HG03469 (cell line): ENCODE data around the gene AGAP1.

Experiments used
- ATAC-seq: cut with Tn5 transposase; IDR thresholded peaks from one replicate; pipeline ENCODE4 v1.9.1; 2021; ENCODE audit warnings: mild to moderate bottlenecking, moderate library complexity, moderate number of reproducible peaks; ENCODE audit not compliant: unreplicated experiment

Gene AGAP1

DNA sequence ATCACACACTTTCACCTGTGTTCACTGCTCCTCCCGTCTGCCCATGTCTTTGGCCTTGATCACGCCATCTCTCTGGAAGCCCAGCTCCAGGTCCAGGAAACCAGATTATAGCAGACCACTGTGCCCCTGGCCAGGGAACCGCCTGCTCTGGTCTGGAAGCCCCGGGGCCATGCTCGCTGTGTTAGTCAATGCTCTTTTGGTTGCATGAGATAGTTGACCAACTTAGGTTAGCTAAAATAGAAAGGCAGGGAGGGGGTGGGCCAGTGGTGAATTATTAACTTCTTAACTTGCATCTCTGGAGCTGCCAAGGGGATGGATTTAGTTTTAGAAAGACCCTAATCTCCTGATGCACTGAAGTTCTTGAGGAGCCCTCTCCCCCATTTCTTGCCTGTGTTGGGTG, 232.7 kb downstream of the AGAP1 start:
- ATAC-seq = no peak

DNA sequence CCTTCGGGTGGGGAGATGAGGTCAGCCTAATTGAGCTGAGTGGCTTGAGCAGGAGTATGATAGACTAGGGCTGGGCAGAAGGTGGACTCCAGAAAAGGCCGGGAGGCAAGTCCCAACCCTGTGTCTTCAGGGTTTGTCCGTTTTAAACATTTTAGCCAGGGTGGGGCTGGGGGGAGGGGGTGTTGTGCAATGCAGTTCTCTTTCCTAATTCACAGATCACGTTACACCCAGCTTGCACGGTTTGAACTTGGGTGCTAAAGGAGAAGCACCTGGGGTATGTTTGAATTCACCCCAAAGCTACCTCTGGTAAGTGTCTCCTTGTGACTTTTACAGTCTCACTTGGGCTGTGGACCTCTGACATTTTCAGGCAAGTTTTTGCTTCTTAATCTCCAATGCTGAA, 233.3 kb downstream of the AGAP1 start:
- ATAC-seq = no peak

- no peak for ATAC-seq
Measured at GRCh38 chr2:235727891-235728799, 234.3 kb downstream of the AGAP1 start.

- ATAC-seq = no peak
Measured at GRCh38 chr2:235728800-235729556, 235.1 kb downstream of the AGAP1 start.

GRCh38 chr2:235729557-235729947, 235.7 kb downstream of the AGAP1 start:
- no peak for ATAC-seq

DNA sequence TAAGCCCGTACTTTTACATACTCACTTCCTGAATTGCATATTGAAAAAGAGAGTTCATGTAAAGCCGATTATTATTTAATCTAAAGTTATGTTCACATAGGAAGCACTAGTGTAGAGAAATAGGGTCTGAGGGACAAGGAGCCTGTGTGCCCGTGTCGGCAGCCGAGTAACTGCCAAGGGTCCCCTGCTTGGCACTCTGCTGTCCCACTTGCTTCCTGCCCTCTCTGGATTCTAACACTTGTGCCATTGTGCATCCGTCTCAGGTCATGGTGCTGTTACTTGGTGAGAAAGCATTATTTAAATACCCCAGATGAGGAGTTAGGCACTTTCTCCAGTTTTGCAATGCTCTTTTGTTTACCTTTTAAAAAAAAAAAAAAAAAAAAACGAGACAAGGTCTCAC, 236.3 kb downstream of the AGAP1 start:
- ATAC-seq = no peak

GRCh38 chr2:235733761-235734160, 239.9 kb downstream of the AGAP1 start:
- ATAC-seq = no peak

DNA sequence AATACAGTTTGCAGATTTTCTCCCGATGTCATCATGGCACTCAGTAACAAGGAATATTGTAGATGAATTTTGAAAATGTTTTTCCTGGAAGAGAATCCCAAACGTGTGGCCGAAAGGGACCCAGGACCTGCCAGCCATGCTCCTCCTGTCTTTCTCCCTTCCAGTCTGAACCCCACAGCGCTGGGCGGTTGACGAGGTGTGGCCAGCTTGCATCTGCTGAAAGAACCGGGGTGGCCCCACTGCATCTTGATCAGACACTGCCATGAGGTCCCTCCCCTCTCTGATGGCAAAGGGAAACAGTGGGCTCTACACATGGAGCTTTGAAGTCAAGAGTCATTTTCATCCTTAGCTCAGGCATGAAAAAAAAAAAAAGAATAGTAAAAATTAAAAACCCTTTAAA, 240.3 kb downstream of the AGAP1 start:
- ATAC-seq = no peak

GRCh38 chr2:235734688-235735231, 240.9 kb downstream of the AGAP1 start:
- ATAC-seq = no peak

DNA sequence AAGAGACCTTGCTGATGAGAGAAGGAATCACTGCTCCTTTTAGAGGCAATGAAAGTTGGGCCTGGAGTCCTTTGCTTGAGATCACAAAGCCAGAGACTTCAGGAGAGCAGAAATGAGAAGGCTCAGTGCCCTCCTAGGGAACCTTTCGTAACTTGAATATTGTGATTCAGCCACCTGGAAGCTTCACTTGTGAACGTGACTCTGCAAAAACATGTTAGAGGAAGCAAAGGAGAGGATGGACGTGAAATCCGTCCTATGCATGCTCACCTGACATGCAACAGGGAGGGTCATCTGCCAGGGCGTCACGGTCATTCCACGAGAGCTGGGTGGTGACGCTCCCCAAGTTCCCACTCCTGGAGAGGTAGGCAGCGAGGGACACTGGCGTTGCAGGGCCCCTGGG, 243.6 kb downstream of the AGAP1 start:
- no peak for ATAC-seq

DNA sequence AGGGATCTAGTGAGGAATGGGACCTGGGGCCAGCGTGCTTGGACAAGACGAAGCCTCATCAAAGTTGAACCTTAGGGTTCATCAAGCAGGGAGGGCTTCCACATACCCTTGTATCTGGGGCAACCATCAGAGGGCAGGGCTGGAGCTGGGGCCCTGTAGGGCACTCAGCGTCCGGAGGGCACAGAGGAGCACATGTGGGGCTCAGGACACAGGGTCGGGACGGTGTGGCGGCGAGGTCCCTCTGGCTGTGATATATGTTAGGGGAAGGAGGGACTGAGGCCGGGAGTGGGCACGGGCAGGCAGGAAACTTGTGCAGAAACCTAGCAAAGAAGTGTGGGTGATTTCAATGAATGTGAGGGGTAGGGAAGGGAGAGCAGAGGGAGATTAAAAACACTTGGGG, 244.0 kb downstream of the AGAP1 start:
- no peak for ATAC-seq

GRCh38 chr2:235739704-235740415, 246.0 kb downstream of the AGAP1 start:
- no peak for ATAC-seq

- ATAC-seq = no peak
Measured at GRCh38 chr2:235740821-235741220, 247.0 kb downstream of the AGAP1 start.

- no peak for ATAC-seq
Measured at GRCh38 chr2:235744161-235744560, 250.3 kb downstream of the AGAP1 start.

DNA sequence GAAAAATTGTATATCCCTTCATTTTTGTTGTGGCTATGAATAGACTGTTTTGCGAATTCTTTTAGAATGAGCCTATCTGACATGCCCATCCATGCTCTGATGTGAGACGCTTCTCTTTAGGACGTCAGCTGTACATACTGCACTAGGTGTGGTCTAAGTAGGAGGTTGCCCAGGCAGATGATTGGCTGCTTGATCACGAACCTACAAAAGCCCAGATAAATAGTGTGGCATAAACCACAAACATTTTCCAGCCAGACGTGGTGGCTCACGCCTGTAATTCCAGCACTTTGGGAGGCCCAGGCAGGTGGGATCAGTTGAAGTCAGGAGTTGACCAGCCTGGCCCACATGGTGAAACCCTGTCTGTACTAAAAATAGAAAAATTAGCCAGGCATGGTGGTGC, 251.8 kb downstream of the AGAP1 start:
- ATAC-seq = no peak

DNA sequence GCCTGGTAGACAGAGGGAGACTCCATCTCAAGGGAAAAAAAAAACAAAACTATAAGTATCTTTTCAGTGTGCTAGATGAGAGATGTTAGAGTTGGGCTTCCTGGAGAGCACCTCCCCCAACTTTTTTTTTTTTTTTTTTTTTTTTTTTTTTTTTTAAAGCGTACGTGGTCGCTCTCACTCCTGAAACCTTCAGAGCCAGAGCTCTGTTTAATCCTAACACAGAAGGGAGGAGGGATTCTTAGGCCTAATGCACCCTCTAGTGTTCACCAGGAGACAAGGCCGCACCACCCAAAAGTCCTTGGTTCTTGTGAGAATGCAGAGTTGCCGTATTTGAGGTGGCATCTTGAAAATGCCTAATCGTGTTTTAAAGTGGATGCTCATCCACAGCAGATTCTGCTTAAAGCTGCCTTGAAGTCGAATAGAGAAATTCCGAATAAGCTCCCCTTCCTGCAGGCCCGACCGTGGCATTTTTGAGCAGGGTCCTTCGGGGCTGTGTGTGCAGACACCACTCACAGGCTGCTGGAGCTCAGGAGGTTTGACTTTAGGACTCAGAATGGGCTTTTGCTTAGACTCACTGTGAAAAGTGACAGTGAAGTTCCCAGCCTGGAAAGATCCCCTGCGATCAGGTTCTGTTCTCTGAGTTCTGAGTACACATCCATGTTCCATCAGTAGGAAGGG, 252.6 kb downstream of the AGAP1 start:
- no peak for ATAC-seq

DNA sequence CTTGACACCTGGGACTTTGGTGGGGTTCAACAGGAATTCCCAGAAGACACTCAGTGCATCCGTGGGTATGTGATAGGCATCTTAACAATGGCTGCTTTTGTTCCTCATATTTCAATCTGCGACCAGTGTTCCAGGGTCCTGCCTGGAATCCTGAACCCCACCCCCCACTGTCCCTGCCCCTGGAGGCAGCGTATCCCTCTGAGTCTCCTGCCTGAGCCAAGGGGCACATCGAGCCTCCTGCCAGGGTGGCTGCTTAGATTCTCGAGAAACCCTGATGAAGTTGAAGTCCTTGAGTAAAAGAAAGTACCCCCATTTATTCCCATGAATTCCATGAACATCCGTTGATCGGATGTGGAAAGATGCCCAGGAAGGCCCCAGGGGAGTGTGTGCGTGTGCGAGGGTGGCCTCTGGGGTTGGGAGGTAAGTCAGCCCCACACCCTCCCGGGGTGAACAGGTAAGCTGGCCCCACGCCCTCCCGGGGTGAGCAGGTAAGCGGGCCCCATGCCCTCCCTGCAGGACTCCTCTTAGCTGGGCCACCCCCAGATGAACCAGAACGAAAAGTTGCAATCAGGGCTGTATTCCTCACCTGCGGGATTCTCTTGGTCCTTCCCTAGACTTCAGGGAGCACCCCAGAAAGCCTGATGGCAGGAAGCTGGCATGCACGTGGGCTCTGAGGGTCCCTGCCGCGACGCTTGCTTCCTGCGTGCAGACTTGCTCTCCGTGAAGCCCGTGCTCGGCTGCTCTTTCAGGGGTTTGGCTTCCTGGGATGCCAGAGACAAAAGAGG, 253.3 kb downstream of the AGAP1 start:
- no peak for ATAC-seq

GRCh38 chr2:235747786-235748091, 253.9 kb downstream of the AGAP1 start:
- ATAC-seq = no peak

- ATAC-seq = no peak
Measured at GRCh38 chr2:235749121-235749770, 255.4 kb downstream of the AGAP1 start.

- no peak for ATAC-seq
Measured at GRCh38 chr2:235749771-235750160, 255.9 kb downstream of the AGAP1 start.
